Measurements from ENCODE around the gene UGT2A2. TPM values are rescaled to one million over a fixed set of nuclear protein-coding genes. Genes with fewer than 3 reads are reported as not detected.

UGT2A2 gene
- total RNA-seq, 1 donor from 2014 or later, result not detected

Small RNAs within 50 kb of the gene (small RNA-seq; reads per million reads assigned to genes)
- gene UGT2A2, result not detected

Other genes starting within 250 kb of the UGT2A2 start
- gene UGT2B4, start 143.7 kb downstream of the UGT2A2 start, total RNA-seq (ENCODE audit: low replicate concordance), result 0.28 and 0.31 TPM in 2 replicates
- gene UGT2A1, start 13.6 kb upstream of the UGT2A2 start, total RNA-seq (ENCODE audit: low replicate concordance), result not detected in 2 replicates
- not detected in 2 replicates for gene SULT1B1, start 121.0 kb upstream of the UGT2A2 start, total RNA-seq (ENCODE audit: low replicate concordance)
- not detected in 2 replicates for gene SULT1E1, start 220.5 kb upstream of the UGT2A2 start, total RNA-seq (ENCODE audit: low replicate concordance)